H1 (cell line): ENCODE measurements around the gene BNC1. TPM values are rescaled to one million over a fixed set of nuclear protein-coding genes. Genes with fewer than 3 reads are reported as not detected.
A peak's percentile ranks its signal among the peaks of the same experiment; 100 is the strongest.

Experiments used
- CTCF ChIA-PET: fragments of 300-600 bp; sonication (Branson Sonifier 250); formaldehyde crosslinking; loops from one replicate; lab custom pipeline; 2021; ENCODE audit not compliant: partially characterized antibody; lab: Charles Lee
- POLR2A ChIA-PET: fragments of 300-600 bp; sonication (Branson Sonifier 250); formaldehyde crosslinking; loops from one replicate; lab custom pipeline; 2021; ENCODE audit warnings: inconsistent platforms; ENCODE audit not compliant: partially characterized antibody; lab: Charles Lee
- DNase-seq, 2 experiments: peaks; one replicate each; pipeline versions ENCODE4 v3.0.0 to v3.0.0-alpha.2; 2010 to 2022; ENCODE audit warnings: low spot score in 2 of 2, low read depth in 1 of 2, mixed read lengths in 1 of 2
- FAIRE-seq: peaks from 2 replicates; lab custom pipeline; 2011; peaks lifted over from hg19 to GRCh38; lab: Jason Lieb, UNC
- H2AFZ ChIP-seq: 2 replicates; pipeline ENCODE4 v1.8.1; 2012; ENCODE audit warnings: low read length, inconsistent platforms
- H2AK5ac ChIP-seq: 2 replicates; pipeline ENCODE4 v1.6.1; 2013; ENCODE audit warnings: low read depth, low read length
- H2BK120ac ChIP-seq: replicated peaks from 2 replicates; pipeline ENCODE3; 2013; ENCODE audit warnings: low read depth, low read length, inconsistent platforms
- H2BK12ac ChIP-seq: 2 replicates; pipeline ENCODE4 v1.6.1; 2013; ENCODE audit warnings: low read depth, low read length
- H2BK15ac ChIP-seq: 2 replicates; pipeline ENCODE4 v1.6.1; 2013; ENCODE audit warnings: low read length
- H2BK20ac ChIP-seq: 2 replicates; pipeline ENCODE4 v1.6.1; 2013; ENCODE audit warnings: low read length
- H2BK5ac ChIP-seq: 2 replicates; pipeline ENCODE4 v1.6.1; 2013; ENCODE audit warnings: low read depth, low read length
- H3K14ac ChIP-seq: 2 replicates; pipeline ENCODE4 v1.6.1; 2013; ENCODE audit warnings: inconsistent platforms; ENCODE audit not compliant: insufficient read length
- H3K18ac ChIP-seq: 2 replicates; pipeline ENCODE4 v1.6.1; 2013; ENCODE audit warnings: low read length; ENCODE audit errors: extremely low read depth
- H3K23ac ChIP-seq: 2 replicates; pipeline ENCODE4 v1.6.1; 2013; ENCODE audit warnings: inconsistent platforms; ENCODE audit not compliant: insufficient read length
- H3K23me2 ChIP-seq: 2 replicates; pipeline ENCODE4 v1.6.1; 2013; ENCODE audit warnings: low read depth, low read length
- H3K27ac ChIP-seq: 2 replicates; pipeline ENCODE4 v1.6.1; 2011; ENCODE audit warnings: low read depth, low read length, inconsistent platforms
- H3K27me3 ChIP-seq, 4 experiments: replicated peaks in 1 of 4; 1 replicate in 1 of 4; 2 replicates in 3 of 4; pipeline versions ENCODE4 v1.6.1 to v1.8.1; 2011 to 2013; ENCODE audit warnings: low read length in 3 of 4, mild to moderate bottlenecking in 3 of 4, inconsistent platforms in 2 of 4, mixed read lengths in 2 of 4, moderate library complexity in 1 of 4; ENCODE audit not compliant: control insufficient read depth in 3 of 4, insufficient read depth in 3 of 4; ENCODE audit errors: extremely low read depth in 1 of 4
- H3K36me3 ChIP-seq, 4 experiments: 2 replicates each; pipeline versions ENCODE4 v1.6.1 to v1.8.1; 2011 to 2013; ENCODE audit warnings: mild to moderate bottlenecking in 4 of 4, low read length in 3 of 4, moderate library complexity in 2 of 4, control low read depth in 1 of 4, inconsistent platforms in 1 of 4; ENCODE audit not compliant: insufficient read depth in 4 of 4, control insufficient read depth in 2 of 4
- H3K4ac ChIP-seq: replicated peaks from 2 replicates; pipeline ENCODE3; 2013; ENCODE audit warnings: low read length, low read depth, mixed read lengths, inconsistent platforms; ENCODE audit not compliant: insufficient read length
- H3K4me1 ChIP-seq, 4 experiments: replicated peaks in 1 of 4; 1 replicate in 1 of 4; 2 replicates in 3 of 4; pipeline versions ENCODE4 v1.6.1 to v1.8.1; 2011 to 2013; ENCODE audit warnings: low read length in 3 of 4, inconsistent platforms in 2 of 4, mixed read lengths in 1 of 4; ENCODE audit not compliant: insufficient read depth in 4 of 4, control insufficient read depth in 3 of 4
- H3K4me2 ChIP-seq, 2 experiments: 2 replicates each; pipeline versions ENCODE4 v1.6.1 to v1.8.1; 2011 to 2013; ENCODE audit warnings: low read depth in 2 of 2, low read length in 2 of 2, control low read depth in 1 of 2, inconsistent platforms in 1 of 2, mild to moderate bottlenecking in 1 of 2; ENCODE audit not compliant: insufficient read depth in 1 of 2
- H3K4me3 ChIP-seq, 4 experiments: fragments of 200-600, 300-600 bp in 1 of 4; sonication (generic), shearing (Covaris generic), sonication (Bioruptor Twin) in 1 of 4; 2 replicates each; pipeline versions ENCODE4 v1.5.1 to v1.8.1; 2011 to 2016; ENCODE audit warnings: low read length in 4 of 4, low read depth in 3 of 4, control low read depth in 2 of 4, inconsistent platforms in 2 of 4, mild to moderate bottlenecking in 2 of 4, mixed read lengths in 1 of 4, moderate library complexity in 1 of 4; ENCODE audit not compliant: insufficient read depth in 2 of 4; ENCODE audit errors: extremely low read depth in 1 of 4
- H3K56ac ChIP-seq: replicated peaks from 2 replicates; pipeline ENCODE3; 2013; ENCODE audit warnings: low read depth, mild to moderate bottlenecking, mixed read lengths, low read length, inconsistent platforms; ENCODE audit not compliant: insufficient read length
- H3K79me1 ChIP-seq: 2 replicates; pipeline ENCODE4 v1.6.1; 2013; ENCODE audit warnings: low read depth, low read length, control low read depth
- H3K79me2 ChIP-seq, 2 experiments: 2 replicates each; pipeline versions ENCODE4 v1.6.1 to v1.8.1; 2012 to 2013; ENCODE audit warnings: low read length in 2 of 2, mild to moderate bottlenecking in 2 of 2, inconsistent platforms in 1 of 2; ENCODE audit not compliant: insufficient read depth in 2 of 2, control insufficient read depth in 1 of 2
- H3K9ac ChIP-seq, 4 experiments: replicated peaks in 1 of 4; 1 replicate in 1 of 4; 2 replicates in 3 of 4; pipeline versions ENCODE4 v1.6.1 to v1.8.1; 2011 to 2013; ENCODE audit warnings: low read depth in 3 of 4, low read length in 3 of 4, control low read depth in 2 of 4, mild to moderate bottlenecking in 2 of 4, moderate library complexity in 2 of 4, inconsistent platforms in 1 of 4; ENCODE audit errors: extremely low read depth in 1 of 4
- H3K9me3 ChIP-seq, 2 experiments: 2 replicates each; pipeline versions ENCODE4 v1.6.1 to v1.8.1; 2012 to 2013; ENCODE audit warnings: mild to moderate bottlenecking in 2 of 2, moderate library complexity in 2 of 2, control low read depth in 1 of 2, inconsistent platforms in 1 of 2, low read depth in 1 of 2, low read length in 1 of 2, mixed read lengths in 1 of 2; ENCODE audit not compliant: insufficient read depth in 2 of 2
- H4K20me1 ChIP-seq, 2 experiments: replicated peaks in 1 of 2; 2 replicates each; pipeline versions ENCODE3 to v1.8.1; 2011 to 2013; ENCODE audit warnings: inconsistent platforms in 2 of 2, low read length in 2 of 2, mild to moderate bottlenecking in 1 of 2; ENCODE audit not compliant: insufficient read depth in 2 of 2, control insufficient read depth in 1 of 2
- H4K5ac ChIP-seq: 2 replicates; pipeline ENCODE4 v1.6.1; 2013; ENCODE audit warnings: low read length, low read depth, mixed read lengths, inconsistent platforms; ENCODE audit not compliant: insufficient read length
- H4K8ac ChIP-seq: 2 replicates; pipeline ENCODE4 v1.8.0; 2013; ENCODE audit warnings: mild to moderate bottlenecking, moderate library complexity, low read length, inconsistent platforms; ENCODE audit not compliant: insufficient read depth; ENCODE audit errors: extremely low read depth
- H4K91ac ChIP-seq: replicated peaks from 2 replicates; pipeline ENCODE3; 2013; ENCODE audit warnings: low read length, mixed read lengths, inconsistent platforms; ENCODE audit not compliant: insufficient read length
- BACH1 ChIP-seq: IDR thresholded peaks from 2 replicates; pipeline ENCODE4 v1.6.1; 2012; ENCODE audit warnings: low read length, improper control_type of control experiment
- BRCA1 ChIP-seq: IDR thresholded peaks from 2 replicates; pipeline ENCODE4 v1.6.1; 2012; ENCODE audit warnings: low read depth, low read length, improper control_type of control experiment
- CEBPB ChIP-seq: IDR thresholded peaks from 2 replicates; pipeline ENCODE4 v1.6.1; 2012; ENCODE audit warnings: low read depth, low read length
- CTBP2 ChIP-seq: IDR thresholded peaks from 2 replicates; pipeline ENCODE4 v1.7.0; 2011; ENCODE audit warnings: borderline replicate concordance, mild to moderate bottlenecking, moderate library complexity, mixed read lengths, low read length; ENCODE audit not compliant: insufficient read depth, insufficient read length
- KDM1A ChIP-seq: fragments of 200-600, 300-600 bp; sonication (generic); IDR thresholded peaks from 2 replicates; pipeline ENCODE4 v1.7.1; 2016; ENCODE audit warnings: mild to moderate bottlenecking, low read length, borderline replicate concordance
- KDM4A ChIP-seq: IDR thresholded peaks from one replicate; pipeline ENCODE4 v1.7.1; 2012; ENCODE audit warnings: low read depth, mild to moderate bottlenecking, moderate library complexity, low read length, inconsistent platforms; ENCODE audit not compliant: severe bottlenecking
- RAD21 ChIP-seq, 2 experiments: IDR thresholded peaks in 1 of 2; conservative IDR thresholded peaks in 1 of 2; 2 replicates each; pipeline ENCODE4 v1.6.1; 2011; ENCODE audit warnings: low read depth in 2 of 2, low read length in 2 of 2, improper control_type of control experiment in 1 of 2, inconsistent platforms in 1 of 2, mild to moderate bottlenecking in 1 of 2, moderate library complexity in 1 of 2
- RBBP5 ChIP-seq: IDR thresholded peaks from 2 replicates; pipeline ENCODE4 v1.7.1; 2012; ENCODE audit warnings: low read depth, mild to moderate bottlenecking, inconsistent platforms, low read length, moderate library complexity, borderline replicate concordance
- SUZ12 ChIP-seq: fragments of 200-600 bp; sonication (generic); IDR thresholded peaks from 2 replicates; pipeline ENCODE4 v1.6.1; 2012; ENCODE audit warnings: mild to moderate bottlenecking, inconsistent platforms, low read length, moderate library complexity, mixed read lengths
- TAF7 ChIP-seq: optimal IDR thresholded peaks from 2 replicates; pipeline ENCODE3; 2011; ENCODE audit warnings: low read depth, mild to moderate bottlenecking, inconsistent platforms, low read length, moderate library complexity, borderline replicate concordance
- WGBS, 2 experiments: shearing (Covaris generic) in 1 of 2; methylation state at CpG; one replicate each; pipeline versions ENCODE4 v1.1.6 to v1.1.7; 2013 to 2015; ENCODE audit warnings: low lambda C conversion rate in 2 of 2, mixed read lengths in 2 of 2, inconsistent platforms in 1 of 2, low coverage in 1 of 2, missing lambda C conversion rate in 1 of 2; ENCODE audit not compliant: insufficient replicate concordance in 2 of 2, insufficient coverage in 1 of 2, insufficient read length in 1 of 2; ENCODE audit errors: extremely low coverage in 1 of 2, missing lambda C conversion rate in 1 of 2; 5-methylcytosine and 5-hydroxymethylcytosine counted together
- polyA plus RNA-seq, 7 experiments: library from polyadenylated mRNA; depleted of rRNA in 3 of 7; stranded (reverse) in 5 of 7; unstranded in 2 of 7; fragments of >200 nt in 5 of 7; fragments of 200-250 nt in 2 of 7; gene quantifications; 1 replicate in 5 of 7; 2 replicates in 1 of 7; 4 replicates in 1 of 7; pipeline versions ENCODE4 v1.2.1 to v1.2.3, GENCODE V29; 2011 to 2013; ENCODE audit warnings: missing spikeins in 2 of 7, mixed read lengths in 2 of 7
- total RNA-seq: library from RNA; stranded (reverse); fragmentation: NEBNext Ultra II Directional; extraction: Animal tissue kit (Norgen Biotek cat#: 25700); gene quantifications from 2 replicates; pipeline ENCODE4 v1.2.1, GENCODE V29; 2021

The BNC1 gene
- total and polyA plus RNA-seq, 2 of the 8 experiments (the other 6 are each of a cell fraction or from before 2014, with no cell fraction given): 0.99 to 2.1 TPM

DNA sequence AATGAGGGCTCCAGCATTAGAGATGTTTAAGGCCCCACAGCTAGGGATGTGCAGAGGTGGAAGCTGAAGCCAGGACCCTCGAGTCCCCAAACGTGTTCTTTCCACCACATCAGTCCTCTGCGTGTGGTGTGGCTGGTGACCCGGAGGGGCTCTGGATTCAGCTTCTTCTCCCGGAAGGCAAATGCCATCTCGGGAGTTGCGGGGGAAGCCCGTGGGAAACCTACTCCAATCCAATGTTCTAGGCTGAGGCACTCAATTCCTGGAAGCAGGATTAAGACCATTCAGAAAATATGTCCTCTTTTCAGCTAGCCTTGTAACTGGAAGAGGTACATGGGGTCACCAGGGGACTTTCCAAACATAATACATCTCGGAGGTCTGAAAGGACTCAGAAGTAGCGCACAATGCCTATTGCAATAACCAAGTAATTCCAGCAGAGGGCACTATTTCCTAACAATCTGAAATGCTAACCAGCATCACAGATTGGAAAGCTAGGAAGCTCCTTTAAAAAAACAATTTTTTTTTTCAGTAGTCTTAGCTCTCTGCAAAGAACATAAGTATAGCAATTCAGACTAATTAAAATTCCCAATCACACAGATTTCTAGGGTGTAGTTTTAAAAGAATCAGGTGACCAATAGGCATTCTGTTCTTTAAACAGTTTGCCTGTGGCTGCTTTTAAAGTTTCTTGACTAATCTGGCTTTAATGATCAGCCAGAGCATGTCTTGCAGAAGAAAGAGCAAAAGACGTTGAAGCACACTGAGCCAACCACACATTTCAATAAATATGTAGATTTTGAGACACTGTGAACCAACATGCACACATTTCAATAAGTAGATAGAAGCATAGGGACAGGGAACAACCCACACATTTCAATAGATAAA, 36.1 kb downstream of the BNC1 start:
- Histone ChIP-seq H4K91ac (no peak overlapping the region), H3K27ac (no peak overlapping the region), H3K27me3 (no peaks in the 10 kb centered on the region; a peak in 2 of 7 replicates), H3K79me1 (no peaks in the 10 kb centered on the region), H2AK5ac (no peak overlapping the region), H3K36me3 (no peaks in the 10 kb centered on the region), H2BK120ac (no peak overlapping the region), H3K18ac (no peak overlapping the region), H4K20me1 (no peaks in the 10 kb centered on the region), H3K56ac (no peak overlapping the region), H3K23me2 (no peaks in the 10 kb centered on the region; the same call in 1 of the 2 replicates), H2AFZ (peak overlapping the region; percentile 60; the same call in 1 of the 2 replicates), H4K5ac (no peak overlapping the region), H3K9me3 (no peaks in the 10 kb centered on the region), H3K79me2 (no peaks in the 10 kb centered on the region), H2BK12ac (no peak overlapping the region), H2BK15ac (no peak overlapping the region), H3K4me2 (peak overlapping the region in 1 of 2 experiments; percentile 42; a peak in 1 of 4 replicates), H3K4me3 (no peak overlapping the region), H3K9ac (no peak overlapping the region), H3K23ac (no peak overlapping the region), H2BK5ac (no peak overlapping the region), H3K4ac (no peak overlapping the region), H3K4me1 (peaks cover 0 to 10% (median 4%) of the 10 kb centered on the region in 4 experiments; a peak in 5 of 7 replicates), H2BK20ac (no peak overlapping the region), H4K8ac (no peak overlapping the region), H3K14ac (no peak overlapping the region)
- ChIA-PET CTCF (interaction anchor here (0.7 to 10.1 kb wide), 63 partner anchors 10 to 804 kb away, joined by 3 to 262 read pairs (median 5); partner anchors contain the start of gene SH3GL3), POLR2A (interaction anchor here (0.8 to 1.5 kb wide), 3 partner anchors 188 to 199 kb away, joined by 3 to 6 read pairs (median 4); partner anchors contain the start of gene SH3GL3)
- DNase-seq (peak; percentile 43 to 54), FAIRE-seq (peak; percentile 96)
- WGBS, 2 experiments: 59% methylated on average over 11 of the region's 11 CpGs; no CpG with 5 or more reads in 1 of the 2 experiments
- no peak for TF ChIP-seq KDM1A
- TF ChIP-seq BRCA1: 0 out of 2 replicates have a peak, but pooled peaks have one; percentile 31
- no peak for TF ChIP-seq CEBPB
- no peak for TF ChIP-seq CTBP2
- peak; percentile 96 for TF ChIP-seq RAD21 (IDR thresholded peaks at IDR 0.05 in 1 of 2, conservative IDR thresholded peaks at IDR 0.05 in 1 of 2; ENCODE audit: low read depth in 2 of 2, low read length in 2 of 2)
- TF ChIP-seq BACH1: no peak
- TF ChIP-seq RBBP5: no peak
- TF ChIP-seq SUZ12: no peak
- TF ChIP-seq TAF7: no peak
- TF ChIP-seq KDM4A: peak; percentile 5
